Thymus (tissue), 11 donors: Measurements from ENCODE around the gene PLEKHA1. TPM values are rescaled to one million over a fixed set of nuclear protein-coding genes. Genes with fewer than 3 reads are reported as not detected.

Source experiments
- DNase-seq, 9 donors: peaks; one replicate each; pipeline ENCODE4 v3.0.0-alpha.2; 2013; ENCODE audit warnings: low spot score in 9 of 9, low read depth in 6 of 9, missing footprints in 1 of 9
- H3K27ac ChIP-seq, 2 donors: one replicate each; pipeline ENCODE4 v1.5.1; 2013; ENCODE audit warnings: control low read depth in 1 of 2, low read depth in 1 of 2, low read length in 1 of 2, mild to moderate bottlenecking in 1 of 2, moderate library complexity in 1 of 2
- H3K27me3 ChIP-seq, 2 donors: one replicate each; pipeline ENCODE4 v1.5.1; 2013; ENCODE audit warnings: low read length in 1 of 2; ENCODE audit not compliant: control insufficient read depth in 2 of 2, insufficient read depth in 1 of 2
- H3K36me3 ChIP-seq, 2 donors: one replicate each; pipeline ENCODE4 v1.5.1; 2013; ENCODE audit warnings: low read length in 1 of 2, mild to moderate bottlenecking in 1 of 2, moderate library complexity in 1 of 2; ENCODE audit not compliant: control insufficient read depth in 2 of 2, insufficient read depth in 2 of 2
- H3K4me1 ChIP-seq, 2 donors: one replicate each; pipeline ENCODE4 v1.5.1; 2013; ENCODE audit warnings: low read length in 2 of 2; ENCODE audit not compliant: control insufficient read depth in 2 of 2, insufficient read depth in 2 of 2
- H3K4me3 ChIP-seq, 2 donors: one replicate each; pipeline ENCODE4 v1.5.1; 2013; ENCODE audit warnings: low read length in 2 of 2, control low read depth in 1 of 2, mild to moderate bottlenecking in 1 of 2
- H3K9me3 ChIP-seq, 2 donors: one replicate each; pipeline ENCODE4 v1.5.1; 2013; ENCODE audit warnings: low read length in 1 of 2, mild to moderate bottlenecking in 1 of 2; ENCODE audit not compliant: control insufficient read depth in 2 of 2, insufficient read depth in 1 of 2
- WGBS: extraction: QIAGEN DNeasy Blood & Tissue Kit; methylation state at CpG from one replicate; pipeline ENCODE4 v1.1.7; 2013; 5-methylcytosine and 5-hydroxymethylcytosine counted together
- polyA plus RNA-seq: library from polyadenylated mRNA; stranded (reverse); fragments of 200-250 nt; gene quantifications from one replicate; pipeline ENCODE4 v1.2.3, GENCODE V29; 2013
- total RNA-seq: library from RNA; stranded (reverse); fragments of 120-200 nt; gene quantifications from one replicate; pipeline ENCODE4 v1.2.4, GENCODE V29; 2013
- donor health status: healthy.

The PLEKHA1 gene
- total and polyA plus RNA-seq, 2 donors: 11.1 to 28.2 TPM

DNA sequence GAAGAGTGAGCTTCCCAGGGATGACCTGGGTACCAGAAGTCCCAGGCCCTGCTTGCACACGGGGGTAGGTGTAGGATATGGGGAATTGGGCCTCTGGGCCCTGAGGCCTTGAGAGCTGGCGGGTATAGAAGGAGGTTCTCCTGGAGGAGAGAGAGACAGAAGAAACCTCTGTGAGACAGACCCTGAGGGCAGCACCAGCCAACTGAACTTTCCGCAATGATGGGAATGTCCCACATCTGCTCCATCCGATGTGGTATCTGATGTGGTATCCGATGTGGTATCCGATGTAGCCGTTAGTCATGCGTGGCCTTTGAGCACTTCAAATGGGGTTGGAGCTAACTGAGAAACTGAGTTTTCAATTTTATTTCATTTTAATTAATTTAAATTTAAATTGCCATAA lies 30.6 kb upstream of the PLEKHA1 start:
- no peak overlapping the region for H3K27ac ChIP-seq
- no peak overlapping the region for H3K4me3 ChIP-seq
- no peaks in the 10 kb centered on the region for H3K27me3 ChIP-seq
- no peaks in the 10 kb centered on the region for H3K36me3 ChIP-seq
- no peak for DNase-seq
- no peaks in the 10 kb centered on the region for H3K4me1 ChIP-seq
- 96% methylated on average over 8 of the region's 8 CpGs for WGBS
- H3K9me3 ChIP-seq: no peaks in the 10 kb centered on the region

DNA sequence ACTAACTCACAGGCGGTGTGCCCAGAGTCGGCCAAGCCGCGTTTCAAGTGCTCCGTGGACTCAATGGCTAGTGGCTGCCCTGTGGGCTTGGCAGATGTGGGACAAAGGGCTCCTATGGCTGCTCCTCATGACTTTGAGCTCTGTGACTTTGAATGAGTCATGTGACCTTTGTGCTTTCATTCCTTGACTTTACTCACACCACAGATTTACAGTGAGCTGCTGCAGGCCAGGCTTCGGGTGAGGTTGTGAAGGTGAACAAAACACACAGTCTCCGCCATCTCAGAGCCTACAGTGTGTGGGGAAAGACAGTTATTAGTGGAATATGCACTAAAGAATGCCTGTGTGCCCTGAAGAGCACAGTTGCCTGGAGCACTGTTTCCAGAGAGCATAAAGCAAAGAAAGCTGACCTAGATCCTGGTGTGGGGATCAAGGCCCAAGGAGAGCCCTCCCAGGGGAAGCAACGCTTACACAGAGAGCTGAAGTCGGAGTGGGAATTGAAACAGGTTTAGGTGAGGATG lies 29.7 kb upstream of the PLEKHA1 start:
- H3K36me3 ChIP-seq: no peaks in the 10 kb centered on the region
- H3K4me1 ChIP-seq: no peaks in the 10 kb centered on the region
- DNase-seq: no peak
- no peak overlapping the region for H3K4me3 ChIP-seq
- H3K27ac ChIP-seq: no peak overlapping the region
- no peaks in the 10 kb centered on the region for H3K27me3 ChIP-seq
- 96% methylated on average over 9 of the region's 9 CpGs for WGBS
- no peaks in the 10 kb centered on the region for H3K9me3 ChIP-seq

DNA sequence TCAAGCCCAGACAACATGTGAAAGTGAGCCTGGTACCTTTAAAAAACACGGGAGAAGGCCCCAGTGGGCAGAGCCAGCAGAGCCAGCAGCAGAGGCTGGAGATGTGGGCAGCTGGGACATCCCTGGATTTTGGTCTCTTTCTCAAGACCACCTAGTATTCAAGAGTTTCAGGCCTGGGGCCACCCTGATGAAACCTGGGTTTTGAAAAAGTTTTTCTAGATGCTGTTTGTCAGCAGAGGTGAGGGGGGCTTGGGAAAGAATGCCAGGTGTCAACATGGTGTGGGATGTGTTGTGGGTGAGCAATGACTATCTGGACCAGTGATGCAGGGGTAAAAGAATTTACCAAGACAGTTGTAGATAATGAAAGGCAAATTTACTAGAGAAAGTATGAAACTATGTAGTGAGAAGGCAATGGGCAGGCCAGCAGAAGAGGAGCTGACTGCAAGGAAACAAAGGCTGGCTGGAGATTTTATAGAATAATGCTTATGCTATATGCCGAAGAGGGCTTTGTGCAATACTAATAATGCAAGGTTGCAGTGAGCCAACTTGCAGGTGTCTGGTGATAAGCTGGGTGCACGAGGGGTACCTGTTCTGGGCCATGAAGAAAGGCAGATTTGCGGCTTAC lies 28.1 kb upstream of the PLEKHA1 start:
- Histone ChIP-seq H3K9me3 (no peaks in the 10 kb centered on the region), H3K4me1 (no peaks in the 10 kb centered on the region), H3K27ac (no peak overlapping the region), H3K36me3 (no peaks in the 10 kb centered on the region), H3K4me3 (no peak overlapping the region), H3K27me3 (no peaks in the 10 kb centered on the region)
- 86% methylated on average over 4 of the region's 4 CpGs for WGBS
- no peak for DNase-seq

DNA sequence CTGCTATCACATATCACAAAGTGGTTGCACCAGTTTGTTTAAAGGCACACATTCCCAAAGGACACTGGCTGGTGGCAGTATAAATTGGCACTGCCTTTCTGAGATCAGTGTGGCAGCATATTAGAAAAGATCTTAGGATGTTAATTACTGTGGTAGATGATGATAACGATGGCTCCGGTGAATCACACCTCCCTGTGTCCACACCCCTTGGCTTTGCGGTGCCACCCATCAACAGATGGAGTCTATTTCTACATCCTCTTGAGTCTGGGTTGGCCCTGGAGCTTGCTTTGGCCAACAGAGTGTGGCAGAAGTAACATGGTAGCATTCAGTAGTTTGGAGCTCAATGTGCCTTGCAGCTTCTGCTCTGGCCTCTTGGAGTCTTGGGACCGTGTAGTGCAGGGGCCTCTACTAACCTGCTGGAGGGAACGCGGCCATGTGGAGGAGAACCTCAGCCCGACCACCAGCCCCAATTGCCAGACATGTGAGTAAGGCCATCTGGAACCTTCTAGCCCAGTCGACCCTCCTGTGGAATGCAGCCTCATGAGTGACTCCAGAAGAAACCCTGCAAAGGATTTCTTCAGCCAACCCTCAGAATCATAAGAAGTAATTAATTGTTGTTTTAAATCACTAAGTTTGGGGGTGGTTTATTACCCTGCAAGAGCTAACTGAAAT lies 27.2 kb upstream of the PLEKHA1 start:
- Histone ChIP-seq H3K4me3 (no peak overlapping the region), H3K4me1 (no peaks in the 10 kb centered on the region), H3K36me3 (no peaks in the 10 kb centered on the region), H3K27ac (no peak overlapping the region), H3K27me3 (no peaks in the 10 kb centered on the region), H3K9me3 (no peaks in the 10 kb centered on the region)
- 95% methylated on average over 8 of the region's 8 CpGs for WGBS
- DNase-seq: no peak

DNA sequence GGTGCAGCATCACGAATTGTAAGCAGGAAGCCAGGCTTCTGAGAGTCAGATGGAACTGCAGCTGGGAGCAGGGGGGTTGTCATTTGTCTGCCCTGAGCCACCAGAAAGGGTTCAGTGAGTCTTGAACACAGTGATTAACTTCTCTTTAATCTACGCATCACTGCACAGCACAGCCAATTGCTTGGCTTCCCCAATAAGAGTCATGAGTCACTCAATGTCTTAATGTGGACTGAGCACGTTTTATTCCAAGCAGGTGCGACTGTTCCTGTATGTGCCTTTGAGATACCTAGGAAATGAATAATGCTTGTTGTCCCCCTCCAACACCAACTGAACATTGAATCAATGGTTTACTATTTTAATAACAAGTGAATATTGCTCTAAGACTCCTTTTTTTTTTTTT lies 26.0 kb upstream of the PLEKHA1 start:
- Histone ChIP-seq H3K27me3 (no peaks in the 10 kb centered on the region), H3K27ac (no peak overlapping the region), H3K4me3 (no peak overlapping the region), H3K4me1 (no peaks in the 10 kb centered on the region), H3K9me3 (no peaks in the 10 kb centered on the region), H3K36me3 (no peaks in the 10 kb centered on the region)
- WGBS: 80% methylated on average over 4 of the region's 4 CpGs
- peak in 1 of 9 donors; percentile 10 for DNase-seq

DNA sequence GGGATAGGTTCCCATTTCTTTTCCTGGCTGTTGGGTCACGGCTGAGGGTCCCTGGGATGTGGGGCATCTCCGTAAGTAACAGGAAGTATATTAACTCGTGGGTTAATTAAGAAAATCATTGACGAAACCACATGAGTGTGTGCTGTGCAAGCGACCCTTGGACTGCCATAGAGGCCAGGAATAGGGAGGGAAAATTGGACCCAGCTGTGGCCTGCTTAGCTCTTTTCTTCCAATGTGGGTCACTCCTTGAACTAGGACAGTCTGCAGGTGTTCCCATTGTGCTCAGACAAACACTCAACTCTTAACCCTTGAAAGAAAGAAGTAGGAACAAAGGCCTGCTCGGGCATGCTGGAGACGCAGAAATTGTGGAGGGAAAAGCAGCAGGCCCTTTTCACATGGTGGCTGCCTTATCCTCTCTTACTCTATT lies 25.6 kb upstream of the PLEKHA1 start:
- WGBS: 88% methylated on average over 7 of the region's 7 CpGs
- no peaks in the 10 kb centered on the region for H3K36me3 ChIP-seq
- no peaks in the 10 kb centered on the region for H3K4me1 ChIP-seq
- H3K9me3 ChIP-seq: no peaks in the 10 kb centered on the region
- H3K4me3 ChIP-seq: no peak overlapping the region
- no peak overlapping the region for H3K27ac ChIP-seq
- no peaks in the 10 kb centered on the region for H3K27me3 ChIP-seq
- DNase-seq: no peak

DNA sequence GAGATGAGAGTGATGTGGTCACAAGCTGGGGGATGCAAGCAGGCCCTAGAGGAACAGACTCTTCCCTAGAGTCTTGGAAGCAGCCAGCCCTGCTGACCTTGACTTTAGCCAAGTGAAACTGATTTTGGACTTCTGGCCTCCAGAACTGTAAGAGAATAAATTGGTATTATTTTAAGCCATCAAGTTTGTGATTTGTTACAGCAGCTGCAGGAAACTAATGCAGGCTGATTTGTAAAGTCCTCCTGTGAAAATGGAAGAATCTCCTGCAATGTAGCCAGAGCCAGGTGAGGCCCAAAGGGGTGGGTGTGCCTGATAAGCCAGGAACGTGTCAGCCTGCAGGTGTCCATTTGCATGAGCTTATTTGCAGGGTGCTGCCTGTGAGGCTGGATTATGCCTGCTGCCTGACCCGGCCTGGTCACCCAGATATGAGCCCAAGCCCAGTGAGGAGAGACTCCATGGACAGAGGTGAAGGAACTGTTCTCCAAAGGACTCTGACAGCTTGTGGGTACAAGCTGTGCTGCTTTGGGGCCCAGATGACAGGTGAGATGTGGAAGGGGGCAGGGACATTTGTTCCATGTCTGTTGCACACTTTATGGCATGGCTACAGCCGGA lies 24.6 kb upstream of the PLEKHA1 start:
- Histone ChIP-seq H3K27me3 (no peaks in the 10 kb centered on the region), H3K27ac (no peak overlapping the region), H3K4me3 (no peak overlapping the region), H3K4me1 (no peaks in the 10 kb centered on the region), H3K36me3 (no peaks in the 10 kb centered on the region), H3K9me3 (no peaks in the 10 kb centered on the region)
- no peak for DNase-seq
- WGBS: 87% methylated on average over 3 of the region's 3 CpGs

DNA sequence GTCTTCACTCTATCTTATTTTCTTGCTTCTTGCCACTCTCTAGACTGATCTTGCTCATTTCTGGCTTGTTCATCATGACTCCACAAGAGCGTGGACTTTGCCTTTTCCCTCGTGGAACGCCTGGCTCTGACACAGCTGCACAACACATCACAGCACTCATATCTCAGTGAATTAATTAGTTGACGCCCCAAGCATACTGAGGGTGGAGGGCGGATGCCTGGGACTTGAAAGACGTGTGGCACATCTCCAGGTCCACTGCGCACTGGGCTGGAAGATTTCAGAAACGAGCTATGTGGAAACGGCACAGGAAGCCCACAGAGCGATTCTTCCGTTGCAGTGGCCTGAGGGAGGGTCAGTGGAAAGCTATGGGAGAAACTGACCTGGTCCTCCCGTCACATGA lies 23.6 kb upstream of the PLEKHA1 start:
- no peak overlapping the region for H3K27ac ChIP-seq
- no peaks in the 10 kb centered on the region for H3K36me3 ChIP-seq
- DNase-seq: no peak
- no peaks in the 10 kb centered on the region for H3K4me1 ChIP-seq
- 86% methylated on average over 12 of the region's 12 CpGs for WGBS
- no peaks in the 10 kb centered on the region for H3K27me3 ChIP-seq
- H3K9me3 ChIP-seq: no peaks in the 10 kb centered on the region
- no peak overlapping the region for H3K4me3 ChIP-seq

DNA sequence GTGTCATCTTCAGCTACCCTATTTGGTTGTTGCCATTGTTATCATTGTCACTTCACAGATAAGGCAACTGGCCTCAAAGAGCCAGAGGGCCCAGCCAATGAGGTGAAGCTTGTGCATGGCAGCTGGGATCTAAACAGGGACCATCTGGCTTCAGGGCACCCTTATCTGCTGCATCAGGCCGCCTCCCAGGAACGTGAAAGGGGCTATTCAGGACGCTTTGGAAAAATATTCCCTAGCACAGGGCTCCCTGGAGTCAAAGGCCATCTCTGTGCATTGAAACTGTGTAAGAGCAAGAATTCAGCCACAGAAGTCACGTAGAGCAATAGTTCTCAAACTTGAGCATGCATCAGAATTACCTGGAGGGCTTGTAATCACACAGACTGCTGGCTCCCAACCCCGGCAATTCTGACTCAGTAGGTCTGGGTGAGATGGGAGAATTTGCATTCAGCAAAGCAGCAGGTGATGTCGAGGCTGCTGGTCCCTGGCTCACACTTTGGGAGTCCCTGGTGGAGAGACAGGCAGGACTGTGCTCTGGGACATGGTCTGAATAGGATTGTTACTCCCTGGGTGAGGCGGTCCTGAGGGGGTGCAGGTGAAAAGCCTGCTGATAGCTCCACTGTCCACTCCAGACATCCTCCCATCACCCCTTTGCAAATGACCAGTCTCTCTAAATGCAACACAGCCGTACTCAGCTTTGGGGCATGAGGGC lies 21.5 kb upstream of the PLEKHA1 start:
- 69% methylated on average over 8 of the region's 8 CpGs for WGBS
- Histone ChIP-seq H3K27ac (no peak overlapping the region), H3K9me3 (no peaks in the 10 kb centered on the region)

More for the DNA sequence above, 21.5 kb upstream of the PLEKHA1 start:
- no peak for DNase-seq
- H3K36me3 ChIP-seq: no peaks in the 10 kb centered on the region
- no peaks in the 10 kb centered on the region for H3K27me3 ChIP-seq
- H3K4me3 ChIP-seq: no peak overlapping the region
- no peaks in the 10 kb centered on the region for H3K4me1 ChIP-seq
